H1 (cell line): ENCODE data around the gene ACCS. TPM values are rescaled to one million over a fixed set of nuclear protein-coding genes. Genes with fewer than 3 reads are reported as not detected.

Experiments
- BCL11A ChIP-seq, 2 experiments: IDR thresholded peaks; one replicate each; pipeline ENCODE4 v1.6.1; 2011; ENCODE audit warnings: low read depth in 2 of 2, low read length in 2 of 2, mild to moderate bottlenecking in 2 of 2
- BRCA1 ChIP-seq: IDR thresholded peaks from 2 replicates; pipeline ENCODE4 v1.6.1; 2012; ENCODE audit warnings: low read depth, low read length, improper control_type of control experiment
- CHD7 ChIP-seq: fragments of 300-600 bp; sonication (generic); IDR thresholded peaks from 2 replicates; pipeline ENCODE4 v1.7.1; 2012; ENCODE audit warnings: low read length, moderate library complexity, mild to moderate bottlenecking, inconsistent platforms; ENCODE audit not compliant: insufficient replicate concordance
- CTCF ChIP-seq, 3 experiments: IDR thresholded peaks; 1 replicate in 2 of 3; 2 replicates in 1 of 3; pipeline versions ENCODE4 v1.5.1 to v1.6.1; 2011; ENCODE audit warnings: low read length in 3 of 3, mild to moderate bottlenecking in 3 of 3, inconsistent platforms in 2 of 3, low read depth in 1 of 3, moderate library complexity in 1 of 3; ENCODE audit not compliant: insufficient read depth in 1 of 3; ENCODE audit errors: control extremely low read depth in 1 of 3
- EZH2 ChIP-seq: fragments of 200-600 bp; sonication (generic); IDR thresholded peaks from 2 replicates; pipeline ENCODE4 v1.7.1; 2012; ENCODE audit warnings: low read depth, mild to moderate bottlenecking, moderate library complexity, low read length, inconsistent platforms; ENCODE audit not compliant: severe bottlenecking
- KDM1A ChIP-seq: fragments of 200-600, 300-600 bp; sonication (generic); IDR thresholded peaks from 2 replicates; pipeline ENCODE4 v1.7.1; 2016; ENCODE audit warnings: mild to moderate bottlenecking, low read length, borderline replicate concordance
- RAD21 ChIP-seq, 2 experiments: IDR thresholded peaks in 1 of 2; conservative IDR thresholded peaks in 1 of 2; 2 replicates each; pipeline ENCODE4 v1.6.1; 2011; ENCODE audit warnings: low read depth in 2 of 2, low read length in 2 of 2, improper control_type of control experiment in 1 of 2, inconsistent platforms in 1 of 2, mild to moderate bottlenecking in 1 of 2, moderate library complexity in 1 of 2
- RNF2 ChIP-seq: fragments of 200-900, 300-1000 bp; sonication (generic); IDR thresholded peaks from 2 replicates; pipeline ENCODE4 v1.7.1; 2016; ENCODE audit warnings: borderline replicate concordance, low read depth, mild to moderate bottlenecking, antibody characterized with exemption, low read length; ENCODE audit not compliant: poor library complexity, severe bottlenecking; ENCODE audit errors: missing control alignments
- polyA plus RNA-seq, 7 experiments: library from polyadenylated mRNA; depleted of rRNA in 3 of 7; stranded (reverse) in 5 of 7; unstranded in 2 of 7; fragments of >200 nt in 5 of 7; fragments of 200-250 nt in 2 of 7; gene quantifications; 1 replicate in 5 of 7; 2 replicates in 1 of 7; 4 replicates in 1 of 7; pipeline versions ENCODE4 v1.2.1 to v1.2.3, GENCODE V29; 2011 to 2013; ENCODE audit warnings: missing spikeins in 2 of 7, mixed read lengths in 2 of 7
- total RNA-seq: library from RNA; stranded (reverse); fragmentation: NEBNext Ultra II Directional; extraction: Animal tissue kit (Norgen Biotek cat#: 25700); gene quantifications from 2 replicates; pipeline ENCODE4 v1.2.1, GENCODE V29; 2021

Gene ACCS
- total and polyA plus RNA-seq, 2 of the 8 experiments (the other 6 are each of a cell fraction or from before 2014, with no cell fraction given): 6.0 to 8.0 TPM

- TF ChIP-seq CHD7 (no peak), CTCF (IDR thresholded peaks at IDR 0.05; ENCODE audit: control extremely low read depth in 1 of 3, insufficient read depth in 1 of 3, low read depth in 1 of 3, low read length in 3 of 3) (no peak), RAD21 (IDR thresholded peaks at IDR 0.05 in 1 of 2, conservative IDR thresholded peaks at IDR 0.05 in 1 of 2; ENCODE audit: low read depth in 2 of 2, low read length in 2 of 2) (no peak), KDM1A (no peak), RNF2 (no peak), EZH2 (no peak), BRCA1 (no peak), BCL11A (IDR thresholded peaks at IDR 0.05; ENCODE audit: low read depth in 2 of 2, low read length in 2 of 2) (no peak)
Measured at GRCh38 chr11:44083906-44084305, 17.8 kb downstream of the ACCS start (continued).
